HG03565 (cell line): Measurements from ENCODE around the gene ARMC10.
"Not testable (repeated sequence)": the region's sequence is repeated elsewhere in the genome, so short reads cannot be mapped to it uniquely, and the experiment has no call there.

ENCODE experiments used
- ATAC-seq: cut with Tn5 transposase; IDR thresholded peaks from one replicate; pipeline ENCODE4 v1.9.1; 2021; ENCODE audit warnings: mild to moderate bottlenecking, moderate library complexity; ENCODE audit not compliant: unreplicated experiment

The ARMC10 gene

DNA sequence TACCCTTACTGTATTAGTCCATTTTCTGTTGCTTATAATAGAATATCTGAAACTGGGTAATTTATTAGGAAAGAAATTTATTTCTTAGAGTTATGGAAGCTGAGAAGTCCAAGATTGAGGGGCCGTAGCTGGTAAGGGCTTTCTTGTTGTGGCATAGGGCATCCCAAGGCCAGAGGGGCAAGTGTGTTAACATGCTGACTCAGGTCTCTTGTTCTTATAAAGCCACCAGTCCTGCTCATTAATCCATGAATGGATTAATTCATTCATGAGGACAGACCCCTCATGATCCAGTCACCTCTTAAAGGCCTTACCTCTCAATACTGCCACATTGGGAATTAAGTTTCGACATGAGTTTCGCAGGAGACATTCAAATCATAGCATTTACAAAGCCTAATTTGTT is 2.4 kb downstream of the ARMC10 start:
- no peak for ATAC-seq

DNA sequence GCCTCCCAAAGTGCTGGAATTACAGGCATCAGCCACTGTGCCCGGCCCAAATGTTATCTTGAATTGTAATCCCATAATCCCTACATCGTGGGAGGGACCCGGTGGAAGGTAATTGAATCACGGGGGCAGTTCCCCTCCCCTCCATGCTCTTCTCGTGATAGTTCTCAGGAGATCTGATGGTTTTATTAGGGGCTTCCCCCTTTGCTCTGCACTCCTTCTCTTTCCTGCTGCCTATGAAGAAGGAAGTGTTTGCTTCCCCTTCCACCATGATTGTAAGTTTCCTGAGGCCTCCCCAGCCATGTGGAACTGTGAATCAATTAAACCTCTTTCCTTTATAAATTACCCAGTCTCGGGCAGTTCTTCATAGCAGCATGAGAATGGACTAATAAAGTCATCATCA is 3.3 kb downstream of the ARMC10 start:
- ATAC-seq, result not testable (repeated sequence)

GRCh38 chr7:103079836-103080235 is 4.9 kb downstream of the ARMC10 start:
- no peak for ATAC-seq

GRCh38 chr7:103080923-103081322 is 6.0 kb downstream of the ARMC10 start:
- ATAC-seq, result no peak

- ATAC-seq, result no peak
These were observed 7.6 kb downstream of the ARMC10 start for GRCh38 chr7:103082497-103082896.

DNA sequence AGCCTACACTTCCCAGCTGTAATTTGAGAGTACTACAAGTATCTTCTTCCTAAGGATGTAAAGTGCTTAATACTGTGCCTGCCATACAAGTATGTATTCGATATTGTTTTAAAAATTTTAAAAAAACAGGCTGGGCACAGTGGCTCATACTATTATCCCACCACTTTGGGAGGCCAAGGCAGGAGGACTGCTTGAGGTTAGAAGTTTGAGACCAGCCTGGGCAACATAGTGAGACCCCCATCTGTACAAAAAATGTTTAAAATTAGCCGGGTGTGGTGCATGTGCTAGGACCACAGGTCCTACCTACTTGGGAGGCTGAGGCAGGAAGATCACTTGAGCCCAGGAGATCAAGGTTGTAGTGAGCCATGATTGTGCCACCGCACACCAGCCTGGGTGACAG is 8.3 kb downstream of the ARMC10 start:
- no peak for ATAC-seq

GRCh38 chr7:103092321-103092720 is 17.4 kb downstream of the ARMC10 start:
- ATAC-seq, result not testable (repeated sequence)

DNA sequence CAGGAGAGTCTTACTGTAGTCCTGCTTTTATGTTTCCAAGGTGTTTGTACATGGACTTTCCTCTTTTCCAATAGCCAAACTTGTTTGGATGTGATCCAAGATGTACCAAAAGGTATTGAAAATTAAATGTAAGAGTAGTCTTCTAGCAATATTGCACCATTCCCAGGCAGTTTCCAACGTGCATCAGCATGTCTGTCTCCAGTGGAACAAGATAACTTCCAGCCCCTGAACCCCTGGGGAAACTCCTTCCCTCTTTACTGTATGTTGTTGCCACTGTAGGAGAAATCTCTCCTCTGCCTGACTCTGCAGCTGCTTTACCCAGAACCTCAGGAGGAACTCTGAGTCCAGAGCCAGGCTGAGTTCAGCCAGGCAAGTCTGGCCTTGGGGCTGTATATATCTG is 18.5 kb downstream of the ARMC10 start:
- no peak for ATAC-seq

DNA sequence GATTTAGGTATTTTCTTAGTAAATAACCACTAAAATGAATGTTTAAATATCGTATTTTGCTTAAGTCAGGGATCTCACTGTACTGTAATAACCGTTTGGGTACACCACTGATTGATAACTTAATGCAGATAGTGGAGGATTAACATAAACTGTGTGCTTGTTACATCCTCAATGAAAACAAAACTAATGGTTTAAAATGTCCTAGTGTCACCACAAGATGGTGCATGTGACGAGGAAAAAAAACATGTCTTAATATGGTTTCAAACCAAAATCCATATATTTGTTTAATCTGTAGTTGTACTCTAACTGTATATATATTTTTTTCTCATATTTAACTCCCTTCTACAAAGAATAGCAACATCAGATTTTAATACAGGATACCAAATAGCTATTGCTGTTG is 19.2 kb downstream of the ARMC10 start:
- ATAC-seq, result no peak

DNA sequence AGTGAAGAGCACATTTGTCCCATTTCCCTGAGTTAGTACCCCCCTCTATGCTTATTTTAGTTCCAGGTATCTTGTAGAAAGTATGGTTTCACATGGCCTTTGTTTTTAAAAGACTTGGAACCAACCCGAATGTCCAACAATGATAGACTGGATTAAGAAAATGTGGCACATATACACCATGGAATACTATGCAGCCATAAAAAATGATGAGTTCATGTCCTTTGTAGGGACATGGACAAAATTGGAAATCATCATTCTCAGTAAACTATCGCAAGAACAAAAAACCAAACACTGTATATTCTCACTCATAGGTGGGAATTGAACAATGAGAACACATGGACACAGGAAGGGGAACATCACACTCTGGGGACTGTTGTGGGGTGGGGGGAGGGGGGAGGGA is 20.6 kb downstream of the ARMC10 start:
- ATAC-seq, result not testable (repeated sequence)

DNA sequence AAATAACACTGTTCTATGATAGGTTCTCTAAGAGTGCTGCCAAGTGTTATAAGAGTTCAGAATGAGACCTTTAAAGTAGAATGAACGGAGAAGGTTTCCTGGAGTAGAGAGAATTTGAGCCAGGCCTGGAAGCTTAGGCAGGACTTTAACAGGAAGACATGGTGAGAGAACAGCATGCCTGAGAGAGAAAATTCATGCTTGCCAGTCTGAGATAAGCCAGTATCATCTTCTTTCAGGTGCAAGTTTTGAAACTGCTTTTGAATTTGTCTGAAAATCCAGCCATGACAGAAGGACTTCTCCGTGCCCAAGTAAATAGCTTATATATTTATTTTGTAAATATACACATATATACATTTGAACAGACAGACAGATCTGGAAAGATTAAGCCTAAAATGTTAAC is 22.1 kb downstream of the ARMC10 start:
- ATAC-seq, result no peak

- no peak for ATAC-seq
These were observed 25.4 kb downstream of the ARMC10 start for GRCh38 chr7:103100348-103100747.

GRCh38 chr7:103101543-103101942 is 26.6 kb downstream of the ARMC10 start:
- ATAC-seq, result no peak

GRCh38 chr7:103106005-103106702 is 31.2 kb downstream of the ARMC10 start:
- no peak for ATAC-seq

GRCh38 chr7:103106703-103107070 is 31.7 kb downstream of the ARMC10 start:
- not testable (repeated sequence) for ATAC-seq

DNA sequence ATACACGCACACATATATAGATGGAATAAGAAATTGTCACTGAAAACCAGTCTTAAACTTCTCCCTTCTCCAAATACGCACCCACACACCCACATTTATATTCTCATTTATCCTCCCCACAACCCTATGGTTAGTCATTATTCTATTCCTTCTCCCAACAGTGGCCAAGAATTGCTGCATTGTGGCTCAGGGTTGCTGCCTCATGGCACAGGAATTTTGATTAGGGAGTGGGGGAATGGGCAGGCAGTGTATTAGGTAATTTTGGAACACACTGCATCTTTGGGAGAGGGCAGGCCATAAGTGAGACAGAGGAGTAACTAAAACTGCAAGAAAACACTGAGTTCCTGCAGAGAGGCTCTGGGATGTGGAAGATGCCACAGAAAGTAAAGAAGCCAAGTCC is 38.2 kb downstream of the ARMC10 start:
- ATAC-seq, result no peak

DNA sequence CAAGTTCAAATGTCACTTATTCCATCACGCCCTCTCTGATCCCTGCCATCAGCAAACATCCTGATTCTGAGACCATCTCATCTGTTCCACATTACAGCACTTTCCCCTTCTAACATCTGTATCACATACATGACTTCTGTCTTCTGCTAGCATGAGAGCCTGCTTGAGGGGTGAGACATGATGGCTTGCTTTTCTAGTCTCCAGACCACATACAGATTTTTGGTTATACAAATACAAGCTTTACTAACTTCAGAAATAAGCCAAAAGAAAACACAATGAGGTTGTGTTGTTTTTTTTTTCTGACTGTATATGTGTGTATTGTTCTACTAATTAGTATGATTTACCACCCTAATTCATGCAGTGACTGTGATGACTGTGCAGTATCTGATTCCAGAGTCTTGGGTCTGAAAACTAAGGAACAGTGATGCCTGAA is 39.7 kb downstream of the ARMC10 start:
- ATAC-seq, result no peak

DNA sequence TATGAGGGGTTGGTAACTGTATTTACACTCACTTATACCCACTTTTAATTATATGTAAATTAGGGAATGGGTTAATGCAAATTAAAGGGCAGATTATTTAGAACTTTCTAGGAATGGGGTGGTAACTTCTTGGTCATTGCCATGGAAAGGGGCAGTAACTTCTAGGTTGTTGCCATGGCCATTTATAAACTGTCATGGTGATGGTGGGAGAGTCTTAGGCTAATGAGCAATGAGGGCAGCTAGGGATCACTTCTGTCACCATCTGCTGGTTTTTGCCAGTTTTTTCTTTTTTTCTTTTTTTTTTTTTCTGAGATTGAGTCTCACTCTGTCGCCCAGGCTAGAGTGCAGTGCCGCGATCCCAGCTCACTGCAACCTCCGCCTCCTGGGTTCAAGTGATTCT is 40.8 kb downstream of the ARMC10 start:
- ATAC-seq, result no peak

DNA sequence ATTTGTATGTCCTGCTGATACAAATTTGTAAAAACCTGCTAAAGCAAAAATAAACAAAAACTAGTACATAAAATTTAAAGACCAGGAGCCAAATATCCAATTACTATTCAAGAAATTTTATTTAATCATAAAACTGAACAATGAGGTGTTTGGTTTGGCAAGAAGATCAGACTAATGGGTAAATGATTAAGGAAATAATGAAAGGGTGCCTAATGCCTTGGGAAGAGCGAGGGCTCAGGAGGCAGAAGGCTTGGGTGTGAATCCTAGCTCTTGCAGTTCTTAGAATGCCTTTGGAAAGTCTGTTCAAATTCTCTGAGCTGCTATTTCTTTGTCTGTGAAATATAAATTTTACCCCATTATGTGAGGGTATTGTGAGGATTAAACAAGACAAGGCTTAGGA is 41.6 kb downstream of the ARMC10 start:
- no peak for ATAC-seq

DNA sequence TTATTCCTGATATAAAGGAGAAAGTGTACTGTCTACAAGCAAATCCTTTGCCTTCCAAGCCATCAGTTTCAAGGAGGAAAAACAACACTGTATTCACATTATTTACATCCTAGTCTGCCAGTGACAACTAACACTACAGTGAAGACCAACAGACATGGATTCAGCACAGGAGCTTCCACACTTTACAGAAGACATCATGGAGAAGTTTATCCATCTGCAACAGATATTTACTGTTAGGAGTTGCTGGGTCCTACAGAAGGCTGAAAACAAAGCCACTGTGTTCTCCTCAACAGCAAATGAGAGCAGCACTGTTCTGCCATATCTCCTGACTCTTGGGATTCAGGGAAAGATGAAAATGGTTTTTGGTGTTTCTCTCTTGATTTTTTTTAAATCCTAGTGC is 42.1 kb downstream of the ARMC10 start:
- ATAC-seq, result no peak

- no peak for ATAC-seq
These were observed 42.5 kb downstream of the ARMC10 start for GRCh38 chr7:103117465-103117864.

DNA sequence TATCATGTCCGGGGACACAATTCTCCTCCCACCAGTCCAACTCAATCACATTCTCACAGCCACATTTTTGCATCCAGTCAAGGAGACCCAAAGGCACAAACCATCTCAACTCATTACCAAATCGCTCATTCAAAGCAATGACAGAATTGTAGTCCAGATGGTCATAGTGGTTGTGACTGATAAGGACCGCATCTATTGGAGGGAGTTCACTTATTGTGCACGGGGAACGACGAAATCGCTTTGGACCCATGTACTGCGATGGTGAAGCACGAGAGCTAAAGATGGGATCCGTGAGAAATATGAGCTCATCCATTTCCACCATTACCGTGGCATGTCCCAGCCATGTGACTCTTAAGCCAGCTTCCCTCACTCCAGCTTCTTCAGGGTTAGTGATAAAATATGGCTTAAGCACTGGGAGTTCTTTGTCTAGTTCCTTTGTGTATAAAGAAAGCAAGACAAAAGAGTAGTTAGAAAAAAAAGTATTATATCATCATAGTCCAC is 44.9 kb downstream of the ARMC10 start:
- ATAC-seq, result no peak

- ATAC-seq, result no peak
These were observed 45.4 kb downstream of the ARMC10 start for GRCh38 chr7:103120362-103120761.
